ENCODE data around the gene C19orf47.

- no peak for TF ChIP-seq CTCF (IDR thresholded peaks at IDR 0.05 in 4 of 5, conservative IDR thresholded peaks at IDR 0.05 in 1 of 5)
- TF ChIP-seq POLR2A (IDR thresholded peaks at IDR 0.05), result no peak
Measured at GRCh38 chr19:40302224-40303011, 45.8 kb downstream of the C19orf47 start.
